ENCODE measurements around the gene RABL2A.
"Not testable (repeated sequence)": the region's sequence is repeated elsewhere in the genome, so short reads cannot be mapped to it uniquely, and the experiment has no call there.

Gene RABL2A

GRCh38 chr2:113685471-113685870 lies 58.4 kb downstream of the RABL2A start:
- DNase-seq (ENCODE audit: low read depth in 2 of 2) = no peak

GRCh38 chr2:113686537-113686936 lies 59.5 kb downstream of the RABL2A start:
- DNase-seq (ENCODE audit: low read depth in 2 of 2) = no peak

- DNase-seq (ENCODE audit: low read depth in 2 of 2) = not testable (repeated sequence)
Measured at GRCh38 chr2:113690871-113691270, 63.8 kb downstream of the RABL2A start.
